Measurements from ENCODE around the gene OBP2B. TPM values are rescaled to one million over a fixed set of nuclear protein-coding genes. Genes with fewer than 3 reads are reported as not detected.
A peak's percentile ranks its signal among the peaks of the same experiment; 100 is the strongest.
"Not testable (repeated sequence)": the region's sequence is repeated elsewhere in the genome, so short reads cannot be mapped to it uniquely, and the experiment has no call there.

Gene OBP2B
- total RNA-seq, 1 donor: not detected

DNA sequence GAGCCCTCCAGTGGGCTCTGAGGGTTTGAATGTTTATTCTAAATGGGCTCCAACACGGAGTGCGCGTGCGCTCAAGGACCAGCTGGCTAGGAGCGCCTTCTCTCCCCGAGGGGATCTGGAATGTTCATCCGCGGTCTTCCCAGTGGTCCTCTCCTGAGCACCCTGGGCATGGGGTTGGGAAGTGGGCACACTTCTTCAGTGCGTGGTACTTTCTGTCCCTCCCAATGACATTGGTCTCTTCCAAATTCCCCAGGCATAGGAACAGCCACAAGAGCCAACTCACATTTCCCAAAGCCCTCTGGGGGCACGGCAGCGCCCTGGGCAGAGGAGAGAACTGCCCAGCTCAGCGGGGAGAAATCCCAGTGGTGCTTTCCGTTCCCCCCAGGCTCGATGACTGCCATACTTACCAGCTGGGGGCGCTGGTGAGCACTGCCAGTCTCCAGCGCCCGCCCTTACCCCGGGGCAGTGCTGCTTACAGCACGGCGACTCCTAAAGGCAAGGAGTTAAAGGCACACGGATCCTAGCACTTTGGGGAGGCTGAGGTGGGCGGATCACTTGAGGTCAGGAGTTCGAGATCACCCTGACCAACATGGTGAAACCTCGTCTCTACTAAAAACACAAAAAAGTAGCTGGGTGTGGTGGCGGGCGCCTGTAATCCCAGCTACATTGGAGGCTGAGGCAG is 29.9 kb upstream of the OBP2B start:
- H3K4me3 ChIP-seq (ENCODE audit: low read depth, low read length): no peak overlapping the region
- no peak for DNase-seq (ENCODE audit: low read depth)
- TF ChIP-seq, protein P1, sequence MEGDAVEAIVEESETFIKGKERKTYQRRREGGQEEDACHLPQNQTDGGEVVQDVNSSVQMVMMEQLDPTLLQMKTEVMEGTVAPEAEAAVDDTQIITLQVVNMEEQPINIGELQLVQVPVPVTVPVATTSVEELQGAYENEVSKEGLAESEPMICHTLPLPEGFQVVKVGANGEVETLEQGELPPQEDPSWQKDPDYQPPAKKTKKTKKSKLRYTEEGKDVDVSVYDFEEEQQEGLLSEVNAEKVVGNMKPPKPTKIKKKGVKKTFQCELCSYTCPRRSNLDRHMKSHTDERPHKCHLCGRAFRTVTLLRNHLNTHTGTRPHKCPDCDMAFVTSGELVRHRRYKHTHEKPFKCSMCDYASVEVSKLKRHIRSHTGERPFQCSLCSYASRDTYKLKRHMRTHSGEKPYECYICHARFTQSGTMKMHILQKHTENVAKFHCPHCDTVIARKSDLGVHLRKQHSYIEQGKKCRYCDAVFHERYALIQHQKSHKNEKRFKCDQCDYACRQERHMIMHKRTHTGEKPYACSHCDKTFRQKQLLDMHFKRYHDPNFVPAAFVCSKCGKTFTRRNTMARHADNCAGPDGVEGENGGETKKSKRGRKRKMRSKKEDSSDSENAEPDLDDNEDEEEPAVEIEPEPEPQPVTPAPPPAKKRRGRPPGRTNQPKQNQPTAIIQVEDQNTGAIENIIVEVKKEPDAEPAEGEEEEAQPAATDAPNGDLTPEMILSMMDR (IDR thresholded peaks at IDR 0.05; ENCODE audit: insufficient read depth, low read length): peak; percentile 35

DNA sequence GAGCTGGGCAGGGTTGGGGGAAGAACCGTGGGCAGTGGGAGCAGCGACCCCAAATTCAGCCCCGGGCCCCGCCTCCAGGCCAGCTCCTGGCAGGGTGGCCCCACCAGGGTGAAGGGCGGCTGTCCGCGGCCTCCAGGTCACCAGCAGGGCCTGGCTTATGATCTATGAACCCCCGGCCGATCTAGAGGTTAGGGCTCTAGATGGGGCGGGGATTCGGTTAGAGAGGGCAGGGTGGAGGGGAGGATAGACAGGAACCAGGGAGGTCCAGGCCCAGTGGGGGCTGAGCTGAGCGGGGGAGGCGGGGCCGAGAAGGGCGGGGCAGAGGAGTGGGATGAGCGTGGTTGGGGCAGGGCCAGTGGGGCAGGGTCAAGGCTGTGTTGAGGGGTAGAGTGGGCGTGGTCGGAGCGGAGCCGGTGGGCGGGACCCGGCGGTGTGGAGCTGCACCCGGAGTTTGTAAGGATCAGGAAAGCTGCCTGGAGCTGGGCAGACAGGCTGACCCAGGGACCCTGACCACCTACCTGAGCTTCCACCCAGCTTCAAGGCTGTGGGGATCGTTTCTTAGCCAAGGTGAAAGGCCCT is 29.3 kb upstream of the OBP2B start:
- TF ChIP-seq, protein P1 (IDR thresholded peaks at IDR 0.05; ENCODE audit: insufficient read depth, low read length): no peak
- no peak overlapping the region for H3K4me3 ChIP-seq (ENCODE audit: low read depth, low read length)
- no peak for DNase-seq (ENCODE audit: low read depth)

DNA sequence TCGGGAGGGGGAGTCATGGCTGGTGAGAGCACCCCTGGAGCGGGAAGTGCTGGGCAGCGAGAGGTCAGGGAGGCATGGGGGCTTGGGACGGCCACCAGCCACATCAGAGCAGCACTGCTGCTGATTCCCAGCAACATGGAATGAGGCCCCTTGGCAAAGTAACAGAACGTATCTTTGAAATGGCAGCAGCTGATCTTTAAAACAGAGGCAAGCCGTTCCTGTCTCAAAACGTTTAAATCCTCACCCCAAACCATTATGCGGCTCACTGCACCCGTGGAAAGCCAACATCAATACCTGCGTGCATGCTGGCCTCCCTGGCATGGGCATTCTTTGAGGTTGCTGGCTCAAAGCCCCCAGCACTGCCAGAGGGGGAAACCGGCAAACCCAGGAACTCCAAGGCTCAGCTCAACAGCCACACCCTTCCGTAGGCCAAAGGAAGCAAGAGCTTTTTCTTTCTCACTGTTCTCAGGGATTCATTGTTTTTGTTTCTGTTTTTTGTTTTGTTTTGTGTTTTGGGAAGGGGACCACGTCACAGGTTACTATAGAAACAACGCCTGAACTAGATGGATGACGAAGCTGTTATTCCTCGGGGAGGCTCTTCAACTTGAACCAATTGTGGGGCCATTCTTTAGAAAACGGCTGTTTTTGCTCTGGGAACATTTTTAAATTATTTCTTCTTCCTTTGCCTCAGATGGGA is 28.1 kb upstream of the OBP2B start:
- peak; percentile 14 for DNase-seq (ENCODE audit: low read depth)
- TF ChIP-seq, protein P1 (IDR thresholded peaks at IDR 0.05; ENCODE audit: insufficient read depth, low read length): no peak
- H3K4me3 ChIP-seq (ENCODE audit: low read depth, low read length): no peak overlapping the region

DNA sequence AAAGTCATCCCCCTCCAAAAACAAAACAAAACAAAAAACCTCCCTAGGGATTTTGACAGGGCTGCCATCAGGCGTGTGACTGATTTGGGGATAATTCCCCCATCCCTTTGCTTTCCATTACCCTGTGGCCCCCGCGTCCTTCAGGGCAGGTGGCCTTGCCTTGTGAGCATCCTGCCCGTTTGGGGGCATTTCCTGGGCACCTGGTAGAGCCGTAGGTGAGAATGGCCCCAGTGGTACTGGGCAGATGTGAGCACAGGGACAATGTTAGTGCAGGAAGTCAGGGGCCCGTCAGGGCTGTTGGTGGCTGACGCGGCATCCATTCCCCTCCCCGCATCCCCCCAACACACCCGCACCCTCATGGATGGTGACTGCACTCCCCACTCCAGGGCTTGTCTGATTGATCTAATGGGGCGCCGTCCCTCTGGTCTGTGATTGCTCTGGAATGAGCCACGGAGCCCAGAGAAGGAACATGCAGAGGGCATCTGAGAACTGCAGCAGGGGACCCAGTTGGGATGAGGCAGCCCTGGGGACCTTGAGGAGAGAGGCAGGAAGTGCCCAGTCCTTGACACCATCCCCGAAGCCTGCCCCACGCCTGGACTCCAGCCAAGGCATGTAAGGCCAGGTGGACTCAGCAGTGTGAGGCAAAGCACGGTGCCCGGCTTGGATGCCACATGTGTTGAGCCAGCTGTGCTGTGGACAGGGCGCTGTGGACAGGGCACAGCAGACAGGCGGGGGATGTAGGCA is 27.4 kb upstream of the OBP2B start:
- not testable (repeated sequence) for DNase-seq (ENCODE audit: low read depth); H3K4me3 ChIP-seq (ENCODE audit: low read depth, low read length)

DNA sequence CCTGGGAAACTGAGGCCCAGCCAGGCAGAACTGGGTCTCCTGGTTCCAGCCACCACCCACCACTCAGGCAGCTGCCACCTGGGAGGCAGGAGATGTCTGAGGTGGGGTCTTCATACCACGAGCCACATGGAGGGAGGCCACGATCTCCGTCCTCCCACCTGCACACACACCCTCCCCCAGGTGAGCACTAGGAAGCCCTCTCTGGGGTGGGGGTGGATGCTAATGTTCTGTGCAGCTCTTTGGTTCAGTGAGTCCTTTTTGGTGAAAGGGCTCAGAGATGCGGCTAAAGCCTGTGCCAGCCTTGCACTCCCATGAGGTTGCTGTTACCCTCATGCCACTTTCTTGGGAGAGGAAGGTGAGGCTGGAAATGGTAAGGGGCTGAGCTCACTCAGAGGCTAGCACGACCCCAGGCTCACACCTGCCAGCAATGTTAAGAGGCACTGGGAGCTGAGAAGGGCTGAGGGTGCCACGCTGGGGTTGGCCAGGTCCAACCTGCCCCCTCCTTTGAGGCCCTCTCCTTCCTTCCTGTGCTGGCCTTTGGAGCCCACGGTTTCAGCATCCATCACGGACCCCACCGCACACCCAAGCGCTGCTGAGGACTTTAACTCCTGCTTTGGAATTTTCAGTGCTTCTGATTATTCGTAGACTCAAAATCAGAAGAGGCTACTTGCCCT is 26.6 kb upstream of the OBP2B start:
- TF ChIP-seq, protein P1 (IDR thresholded peaks at IDR 0.05; ENCODE audit: insufficient read depth, low read length): no peak
- H3K4me3 ChIP-seq (ENCODE audit: low read depth, low read length): no peak overlapping the region
- no peak for DNase-seq (ENCODE audit: low read depth)

DNA sequence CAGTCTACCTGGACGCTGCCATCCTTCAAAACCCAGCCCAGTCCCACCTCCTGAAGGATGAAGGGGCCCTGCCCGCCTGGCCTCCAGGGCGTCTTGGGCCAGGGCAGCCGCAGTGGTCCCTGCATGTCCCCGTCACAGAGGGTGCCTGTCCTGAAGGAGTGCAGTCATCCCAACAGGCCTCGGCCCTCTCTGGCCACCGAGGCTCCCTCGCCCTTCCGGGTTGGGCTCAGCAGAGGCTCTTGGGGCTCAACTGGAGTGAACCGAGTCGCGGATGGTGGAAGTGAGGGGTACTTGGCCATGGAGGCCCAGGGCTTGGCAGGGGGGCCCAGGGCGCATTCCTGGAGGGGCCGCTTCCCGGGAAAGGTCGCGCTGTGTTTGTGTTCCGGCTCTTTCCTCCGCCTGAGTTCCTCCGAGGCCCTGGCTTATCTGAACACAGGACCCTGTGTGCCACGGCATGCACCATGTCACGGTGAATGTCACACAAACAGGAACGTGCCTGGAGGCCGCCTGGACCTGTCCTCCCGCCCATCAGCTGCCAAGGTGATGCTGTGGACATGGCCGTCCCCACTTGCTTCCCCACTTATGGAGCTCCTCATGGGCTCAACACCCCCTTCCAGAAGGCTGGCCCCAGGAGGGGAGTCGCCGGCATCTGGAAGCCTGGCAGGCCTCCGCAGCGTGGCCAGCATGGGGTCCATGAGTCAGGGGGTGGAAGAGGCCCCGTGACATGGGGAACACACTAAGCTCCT is 25.7 kb upstream of the OBP2B start:
- TF ChIP-seq, protein P1 (IDR thresholded peaks at IDR 0.05; ENCODE audit: insufficient read depth, low read length): no peak
- H3K4me3 ChIP-seq (ENCODE audit: low read depth, low read length): no peak overlapping the region
- DNase-seq (ENCODE audit: low read depth): no peak
